Measurements from ENCODE around the gene MYBBP1A.

The MYBBP1A gene

DNA sequence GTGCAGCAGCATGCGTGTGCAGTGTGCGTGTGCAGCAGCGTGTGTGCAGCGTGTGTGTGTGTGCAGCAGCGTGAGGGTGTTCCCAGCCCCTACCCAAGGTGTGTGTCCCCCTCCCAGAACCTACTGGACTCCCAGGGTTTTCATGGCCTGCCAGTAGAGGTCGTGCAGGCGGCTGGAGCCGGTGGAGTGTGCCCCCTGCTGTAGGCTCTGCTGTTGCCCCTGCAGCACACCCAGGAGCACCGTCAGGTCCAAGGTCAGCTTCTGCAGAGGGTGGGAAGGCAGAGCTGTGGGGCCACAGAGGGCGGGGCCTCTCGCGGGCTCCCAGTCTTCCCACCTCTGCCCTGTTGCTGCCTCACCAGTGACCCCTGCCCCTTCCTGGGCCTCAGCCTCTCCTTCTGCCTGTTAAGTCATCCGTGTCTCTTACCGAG lies 14.9 kb downstream of the MYBBP1A start:
- DNase-seq (ENCODE audit: low read depth), result no peak

GRCh38 chr17:4539576-4540223 lies 15.5 kb downstream of the MYBBP1A start:
- no peak for TF ChIP-seq CTCF (IDR thresholded peaks at IDR 0.05; ENCODE audit: low read depth, low read length, missing control alignments)
- H3K4me3 ChIP-seq (ENCODE audit: low read depth, low read length), result no peak overlapping the region
- no peak for DNase-seq (ENCODE audit: low read depth)

More for the DNA sequence above, 14.9 kb downstream of the MYBBP1A start:
- peak; percentile 40 for TF ChIP-seq CTCF (IDR thresholded peaks at IDR 0.05; ENCODE audit: low read depth, low read length, missing control alignments)
- no peak overlapping the region for H3K4me3 ChIP-seq (ENCODE audit: low read depth, low read length)

DNA sequence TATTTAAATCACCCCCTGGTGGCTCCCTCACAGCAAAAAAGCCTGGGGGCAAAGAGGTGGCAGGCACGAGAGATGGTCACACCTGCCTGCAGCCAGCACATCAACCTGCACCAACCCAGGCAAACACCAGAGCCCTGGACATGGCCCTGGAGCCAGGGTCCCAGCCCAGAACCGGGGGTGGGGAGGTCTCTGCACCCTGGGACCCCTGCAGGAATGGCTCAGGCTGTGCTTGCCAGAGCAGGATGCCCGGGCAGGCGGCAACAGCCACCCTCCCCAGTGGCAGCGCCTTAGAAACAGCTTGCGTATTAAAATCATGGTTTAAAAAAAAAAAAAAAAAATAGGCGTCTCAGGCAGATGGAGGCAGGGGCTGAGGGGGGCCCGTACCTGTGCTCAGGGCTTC lies 16.2 kb downstream of the MYBBP1A start:
- no peak for TF ChIP-seq CTCF (IDR thresholded peaks at IDR 0.05; ENCODE audit: low read depth, low read length, missing control alignments)
- no peak overlapping the region for H3K4me3 ChIP-seq (ENCODE audit: low read depth, low read length)
- no peak for DNase-seq (ENCODE audit: low read depth)

DNA sequence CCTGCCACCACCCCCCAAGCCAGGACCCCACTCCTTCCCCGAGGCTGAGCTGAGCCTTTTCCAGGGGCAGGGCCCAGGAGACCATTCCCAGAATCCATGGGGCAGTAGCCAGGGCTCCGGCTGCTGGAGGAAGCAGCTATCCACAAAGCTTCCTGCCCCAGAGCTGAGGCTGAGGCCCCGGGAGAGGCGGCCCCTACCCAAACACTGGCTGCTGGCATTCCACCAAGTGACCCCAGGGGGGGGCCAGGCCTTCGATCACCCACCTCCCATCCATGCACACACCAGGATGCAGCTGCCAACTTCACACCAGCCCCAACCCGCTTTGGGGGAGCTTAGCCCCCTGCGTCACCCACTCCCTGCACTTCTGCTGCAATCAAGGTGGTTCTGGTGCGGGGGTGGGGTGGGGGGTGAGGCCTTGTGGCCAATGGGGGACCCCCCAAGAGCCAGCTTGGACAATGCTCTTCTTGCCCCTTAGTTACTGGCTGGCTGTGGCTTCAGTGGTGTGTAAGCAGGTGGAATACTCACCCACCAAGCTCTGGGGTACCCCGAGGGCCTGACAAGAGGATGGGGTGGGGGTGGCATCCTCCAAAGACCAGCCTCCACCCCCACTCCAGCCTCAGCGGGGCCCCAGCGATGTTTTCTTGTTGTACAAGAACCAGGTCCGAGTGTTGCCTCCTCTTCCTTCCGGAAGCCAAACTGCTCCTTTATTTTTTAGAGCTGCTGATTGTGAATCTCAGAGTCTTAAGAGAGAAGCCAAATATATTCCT lies 16.8 kb downstream of the MYBBP1A start:
- TF ChIP-seq CTCF (IDR thresholded peaks at IDR 0.05; ENCODE audit: low read depth, low read length, missing control alignments), result no peak
- no peak overlapping the region for H3K4me3 ChIP-seq (ENCODE audit: low read depth, low read length)
- DNase-seq (ENCODE audit: low read depth), result no peak

GRCh38 chr17:4537451-4538235 lies 17.5 kb downstream of the MYBBP1A start:
- TF ChIP-seq CTCF (IDR thresholded peaks at IDR 0.05; ENCODE audit: low read depth, low read length, missing control alignments), result no peak
- DNase-seq (ENCODE audit: low read depth), result no peak
- H3K4me3 ChIP-seq (ENCODE audit: low read depth, low read length), result no peak overlapping the region

- H3K4me3 ChIP-seq (ENCODE audit: low read depth, low read length), result no peak overlapping the region
- TF ChIP-seq CTCF (IDR thresholded peaks at IDR 0.05; ENCODE audit: low read depth, low read length, missing control alignments), result no peak
- no peak for DNase-seq (ENCODE audit: low read depth)
Measured at GRCh38 chr17:4536742-4537411, 18.3 kb downstream of the MYBBP1A start.
